ENCODE measurements around the gene HIGD1B. TPM values are rescaled to one million over a fixed set of nuclear protein-coding genes. Genes with fewer than 3 reads are reported as not detected.
"Not testable (repeated sequence)": the region's sequence is repeated elsewhere in the genome, so short reads cannot be mapped to it uniquely, and the experiment has no call there.

The HIGD1B gene
- total RNA-seq, 1 experiment from 2014 or later: not detected

DNA sequence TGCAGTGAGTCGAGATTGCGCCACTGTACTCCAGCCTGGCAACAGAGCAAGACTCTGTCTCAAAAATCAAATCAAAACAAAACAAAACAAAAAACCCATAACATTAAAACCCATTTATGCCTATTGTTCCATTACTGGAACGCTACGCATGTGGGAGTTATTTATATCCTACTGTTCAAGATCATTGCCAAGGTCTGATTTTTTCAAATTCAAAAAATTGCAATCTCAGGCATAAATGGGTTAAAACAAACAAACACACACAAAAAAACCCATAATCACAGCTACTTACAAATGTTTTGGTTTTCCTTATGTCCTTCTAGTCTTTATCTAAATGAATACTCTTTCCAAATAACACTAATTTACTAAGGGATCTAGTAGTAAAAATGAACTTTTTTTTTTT lies 35.4 kb upstream of the HIGD1B start:
- ChIA-PET CTCF (interaction anchor here (1.1 kb wide), 1 partner anchor 33 kb away, joined by 3 read pairs; no protein-coding TSS in a partner anchor), RAD21 (ENCODE audit: low non-redundant PET in 1 of 2, low total read pairs in 2 of 2, uncharacterized antibody in 2 of 2, unreplicated experiment in 2 of 2) (no interaction called here), POLR2A (interaction anchor here (1.0 kb wide), 1 partner anchor 238 kb away, joined by 3 read pairs; no protein-coding TSS in a partner anchor)
- no peaks in the 10 kb centered on the region for H3K9me3 ChIP-seq (ENCODE audit: control insufficient read depth in 1 of 2, insufficient read depth in 1 of 2, low read depth in 1 of 2, low read length in 2 of 2)
- no peaks in the 10 kb centered on the region for H3K36me3 ChIP-seq (ENCODE audit: control insufficient read depth in 1 of 2, insufficient read depth in 2 of 2, low read length in 2 of 2)
- intact Hi-C loops (cut with micrococcal nuclease): no loop called here
- H3K27me3 ChIP-seq (ENCODE audit: insufficient read depth, low read length): no peaks in the 10 kb centered on the region
- H3K9me2 ChIP-seq (ENCODE audit: insufficient read depth): no peaks in the 10 kb centered on the region
- peaks cover 31 to 70% of the 10 kb centered on the region in 2 experiments for H3K4me1 ChIP-seq (ENCODE audit: control insufficient read depth in 1 of 2, insufficient read depth in 2 of 2, low read length in 2 of 2)
- H3K79me2 ChIP-seq (ENCODE audit: insufficient read depth, low read length): peaks cover 98% of the 10 kb centered on the region
- ATAC-seq (no peak), DNase-seq (ENCODE audit: low read depth, low spot score) (no peak)
- no peak overlapping the region for H2AFZ ChIP-seq (ENCODE audit: low read depth, low read length, poor library complexity, severe bottlenecking)
- no TSS peak for BruUV-seq (replicated peaks)
- no peak overlapping the region for H3K4me3 ChIP-seq (replicated peaks in 1 of 2; ENCODE audit: low read depth in 1 of 2, low read length in 2 of 2)
- peaks cover 6% of the 10 kb centered on the region; the same call in 1 of the 2 replicates for H4K20me1 ChIP-seq (ENCODE audit: insufficient read depth)
- H3K9ac ChIP-seq (ENCODE audit: low read length): no peak overlapping the region
- TF ChIP-seq POLR2A (IDR thresholded peaks at IDR 0.05; ENCODE audit: borderline replicate concordance, extremely low read depth, insufficient read depth, insufficient read length) (no peak), ZFX (IDR thresholded peaks at IDR 0.05) (no peak), JUND (IDR thresholded peaks at IDR 0.05) (no peak)
- H3K27ac ChIP-seq (ENCODE audit: low read depth, low read length): no peak overlapping the region
- no peak overlapping the region for H3K4me2 ChIP-seq (ENCODE audit: low read length)

DNA sequence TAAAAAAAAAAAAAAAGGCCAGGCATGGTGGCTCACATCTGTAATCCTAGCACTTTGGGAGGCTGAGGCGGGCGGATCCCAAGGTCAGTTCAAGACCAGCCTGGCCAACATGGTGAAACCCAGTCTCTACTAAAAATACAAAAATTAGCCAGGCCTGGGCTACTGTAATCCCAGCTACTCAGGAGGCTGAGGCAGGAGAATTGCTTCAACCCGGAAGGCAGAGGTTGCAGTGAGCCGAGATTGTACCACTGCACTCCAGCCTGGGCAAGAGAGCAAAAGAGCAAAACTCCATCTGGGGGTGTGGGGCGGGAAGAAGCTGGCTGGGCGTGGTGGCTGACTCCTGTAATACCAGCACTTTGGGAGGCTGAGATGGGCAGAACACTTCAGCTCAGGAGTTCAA lies 29.2 kb upstream of the HIGD1B start:
- intact Hi-C loops (cut with micrococcal nuclease): not testable (repeated sequence)

More for the DNA sequence above, 29.2 kb upstream of the HIGD1B start:
- peaks cover 70 to 95% of the 10 kb centered on the region in 2 experiments for H3K4me1 ChIP-seq (ENCODE audit: control insufficient read depth in 1 of 2, insufficient read depth in 2 of 2, low read length in 2 of 2)
- H3K36me3 ChIP-seq (ENCODE audit: control insufficient read depth in 1 of 2, insufficient read depth in 2 of 2, low read length in 2 of 2); POLR2A ChIA-PET; RAD21 ChIA-PET (ENCODE audit: low non-redundant PET in 1 of 2, low total read pairs in 2 of 2, uncharacterized antibody in 2 of 2, unreplicated experiment in 2 of 2); BruUV-seq (replicated peaks); H2AFZ ChIP-seq (ENCODE audit: low read depth, low read length, poor library complexity, severe bottlenecking); CTCF ChIA-PET; H3K9me2 ChIP-seq (ENCODE audit: insufficient read depth); H4K20me1 ChIP-seq (ENCODE audit: insufficient read depth); DNase-seq (ENCODE audit: low read depth, low spot score); H3K27me3 ChIP-seq (ENCODE audit: insufficient read depth, low read length); H3K9me3 ChIP-seq (ENCODE audit: control insufficient read depth in 1 of 2, insufficient read depth in 1 of 2, low read depth in 1 of 2, low read length in 2 of 2): not testable (repeated sequence)
- peak overlapping the region; percentile 50 for H3K27ac ChIP-seq (ENCODE audit: low read depth, low read length)
- peaks cover 89% of the 10 kb centered on the region for H3K79me2 ChIP-seq (ENCODE audit: insufficient read depth, low read length)
- H3K9ac ChIP-seq (ENCODE audit: low read length): peak overlapping the region; percentile 53
- H3K4me3 ChIP-seq (replicated peaks in 1 of 2; ENCODE audit: low read depth in 1 of 2, low read length in 2 of 2): peak overlapping the region in 1 of 2 experiments; percentile 7; a peak in 2 of 4 replicates
- H3K4me2 ChIP-seq (ENCODE audit: low read length): peak overlapping the region; percentile 65
- ATAC-seq: 0 out of 2 replicates have a peak, but pooled peaks have one; percentile 19

Measured in HCT116 (cell line).